ENCODE results near the gene THNSL1.
"Not testable (repeated sequence)": the region's sequence is repeated elsewhere in the genome, so short reads cannot be mapped to it uniquely, and the experiment has no call there.

THNSL1 gene, protein sequence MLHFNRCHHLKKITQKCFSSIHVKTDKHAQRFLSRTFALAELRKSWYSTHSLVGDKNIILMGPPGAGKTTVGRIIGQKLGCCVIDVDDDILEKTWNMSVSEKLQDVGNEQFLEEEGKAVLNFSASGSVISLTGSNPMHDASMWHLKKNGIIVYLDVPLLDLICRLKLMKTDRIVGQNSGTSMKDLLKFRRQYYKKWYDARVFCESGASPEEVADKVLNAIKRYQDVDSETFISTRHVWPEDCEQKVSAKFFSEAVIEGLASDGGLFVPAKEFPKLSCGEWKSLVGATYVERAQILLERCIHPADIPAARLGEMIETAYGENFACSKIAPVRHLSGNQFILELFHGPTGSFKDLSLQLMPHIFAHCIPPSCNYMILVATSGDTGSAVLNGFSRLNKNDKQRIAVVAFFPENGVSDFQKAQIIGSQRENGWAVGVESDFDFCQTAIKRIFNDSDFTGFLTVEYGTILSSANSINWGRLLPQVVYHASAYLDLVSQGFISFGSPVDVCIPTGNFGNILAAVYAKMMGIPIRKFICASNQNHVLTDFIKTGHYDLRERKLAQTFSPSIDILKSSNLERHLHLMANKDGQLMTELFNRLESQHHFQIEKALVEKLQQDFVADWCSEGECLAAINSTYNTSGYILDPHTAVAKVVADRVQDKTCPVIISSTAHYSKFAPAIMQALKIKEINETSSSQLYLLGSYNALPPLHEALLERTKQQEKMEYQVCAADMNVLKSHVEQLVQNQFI

DNA sequence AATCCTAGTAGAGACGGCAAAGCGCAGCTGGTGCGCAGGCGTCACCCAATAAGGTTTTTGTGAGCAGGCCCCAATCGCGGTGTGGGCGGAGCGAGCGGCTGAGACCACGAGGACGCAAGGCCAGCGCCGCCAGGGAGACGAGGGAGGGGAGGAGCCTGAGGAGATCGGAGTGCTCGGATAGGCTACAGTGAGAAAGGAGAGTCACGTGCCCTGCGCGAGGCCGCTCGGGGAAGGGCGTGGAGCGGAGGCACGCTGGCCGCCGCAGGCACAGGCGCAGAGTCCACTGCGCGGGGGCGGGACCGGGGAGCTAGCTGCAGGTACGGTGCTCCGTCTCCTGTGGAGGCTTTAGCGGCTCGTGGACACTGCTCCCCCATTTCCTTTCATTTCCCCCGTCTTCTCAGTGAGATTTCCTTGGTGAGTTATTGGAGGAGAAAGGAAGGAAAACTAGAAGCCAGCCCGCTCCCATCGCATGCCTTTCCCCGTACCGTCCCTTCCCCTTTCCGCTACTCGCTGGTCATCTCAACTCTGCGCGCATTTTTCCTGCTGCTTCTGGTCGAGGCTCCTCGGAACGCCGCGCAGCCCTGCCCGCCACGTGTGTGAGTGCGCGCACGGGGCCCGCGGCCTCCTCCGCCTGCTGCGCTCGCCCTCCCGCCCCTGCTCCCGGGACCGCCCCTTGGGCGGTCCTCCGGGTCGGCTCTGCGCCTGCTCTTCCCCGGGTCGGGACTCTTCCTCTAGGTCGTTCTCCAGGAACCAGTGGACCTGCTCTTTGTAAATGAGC, at the start of gene THNSL1:
Gene THNSL1, plus strand, starts transcription at position 237 of the 778 bp plus-strand sequence. CDS start 6,612 bp downstream, outside the sequence.
- peak; percentile 95 for DNase-seq

DNA sequence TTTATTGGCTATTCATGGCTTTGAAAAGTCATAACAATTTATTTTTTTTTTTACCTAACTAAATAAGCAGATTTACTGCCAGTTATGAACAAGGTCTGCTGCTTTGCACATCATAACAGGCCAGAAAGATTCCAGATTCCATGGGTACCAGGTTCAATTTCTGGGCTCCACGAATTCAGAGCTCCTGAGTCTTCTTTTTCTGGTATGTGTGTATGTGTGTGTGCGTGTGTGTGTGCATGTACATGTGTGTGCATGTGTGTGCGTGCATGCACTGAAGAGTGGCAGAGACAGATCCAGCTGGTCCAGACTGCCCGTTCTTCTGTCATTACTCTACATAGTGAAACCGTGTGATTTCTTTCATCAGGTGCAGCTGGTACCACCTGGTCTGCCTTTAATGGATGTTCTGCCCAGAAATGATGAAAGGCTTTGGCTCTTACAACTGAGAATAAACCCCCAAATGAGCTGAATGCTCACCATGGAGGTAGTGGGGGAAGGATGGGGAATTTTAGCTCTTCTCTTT, 49.4 kb upstream of the THNSL1 start:
- no peak for DNase-seq

DNA sequence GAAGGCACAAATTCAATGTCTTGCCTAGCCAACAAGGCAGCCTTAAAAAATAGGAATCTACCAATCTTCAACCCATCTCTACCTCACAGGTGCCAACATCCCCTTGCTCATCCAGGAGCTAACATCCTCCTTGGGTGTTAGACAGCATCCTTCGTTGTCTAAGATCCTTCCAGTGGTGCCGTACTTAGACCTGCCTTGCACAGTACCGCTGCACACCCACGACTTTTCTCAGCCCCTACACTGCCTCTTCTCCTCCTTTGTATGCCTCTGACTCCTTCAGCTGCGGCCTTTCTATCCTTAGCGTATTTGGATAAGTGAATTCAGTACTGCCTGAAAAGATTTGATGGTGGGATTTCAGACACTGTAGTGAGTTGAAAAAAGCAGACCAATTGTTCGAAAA, 48.1 kb upstream of the THNSL1 start:
- DNase-seq: no peak

- DNase-seq: not testable (repeated sequence)
These were observed 47.5 kb upstream of the THNSL1 start for GRCh38 chr10:24968951-24969350.

- no peak for DNase-seq
These were observed 46.6 kb upstream of the THNSL1 start for GRCh38 chr10:24969841-24970281.

DNA sequence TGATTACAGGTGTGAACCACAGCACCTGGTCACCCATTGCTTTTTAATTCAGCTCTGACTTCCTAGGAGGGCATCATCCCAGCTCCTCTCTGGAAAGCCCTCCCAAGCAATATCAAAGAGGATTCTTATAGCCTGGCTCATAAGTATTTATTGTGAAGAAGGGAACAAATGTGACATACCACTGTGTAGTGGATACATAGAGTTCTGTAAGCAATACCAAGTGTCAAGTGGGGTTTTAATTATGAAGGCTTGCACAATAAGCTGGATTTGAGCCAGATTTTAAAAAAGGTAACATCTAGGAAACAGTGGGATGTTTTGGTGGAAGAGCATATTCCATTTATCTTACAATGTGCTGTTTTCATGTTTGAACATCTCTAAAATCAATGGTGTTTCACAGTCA, 45.0 kb upstream of the THNSL1 start:
- DNase-seq: no peak

- no peak for DNase-seq
These were observed 43.2 kb upstream of the THNSL1 start for GRCh38 chr10:24973163-24973562.

DNA sequence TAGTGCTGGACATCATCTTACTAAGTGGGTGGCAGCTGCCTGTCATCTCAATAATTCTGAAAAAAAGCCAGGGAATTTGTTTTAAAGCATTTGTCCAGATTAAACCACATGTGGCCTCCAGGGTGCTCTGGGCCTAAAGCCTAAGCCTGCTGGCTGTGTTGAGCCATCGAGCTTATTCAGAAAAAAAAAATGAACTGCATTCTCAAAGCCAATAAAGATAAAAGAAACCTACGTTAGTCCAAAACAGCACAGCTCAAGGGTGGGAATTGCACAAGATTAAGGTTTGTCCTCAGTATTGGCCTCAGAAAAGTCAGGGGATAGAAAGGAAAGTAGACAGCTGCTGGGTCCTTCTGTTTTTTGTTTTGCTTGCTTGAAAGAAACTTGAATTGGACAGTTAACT, 41.4 kb upstream of the THNSL1 start:
- no peak for DNase-seq

DNA sequence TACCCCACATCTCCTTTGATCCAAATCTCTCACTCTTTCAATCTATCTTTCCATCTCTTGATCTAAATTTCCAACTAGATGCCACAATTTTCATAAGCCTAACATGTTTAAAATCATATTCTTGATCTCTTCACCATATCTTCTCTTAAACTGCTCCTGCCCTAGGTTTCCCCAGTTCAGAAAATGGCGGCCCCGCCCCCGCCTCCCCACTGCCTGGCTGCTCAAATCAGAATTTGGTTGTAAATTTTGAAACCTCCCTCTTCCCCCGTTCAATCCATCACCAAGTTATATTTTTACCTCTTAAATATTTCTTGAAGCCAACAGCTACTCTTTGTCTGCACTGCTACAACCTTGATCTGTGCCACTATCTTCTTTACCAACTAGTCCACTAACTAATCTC, 36.7 kb upstream of the THNSL1 start:
- no peak for DNase-seq

DNA sequence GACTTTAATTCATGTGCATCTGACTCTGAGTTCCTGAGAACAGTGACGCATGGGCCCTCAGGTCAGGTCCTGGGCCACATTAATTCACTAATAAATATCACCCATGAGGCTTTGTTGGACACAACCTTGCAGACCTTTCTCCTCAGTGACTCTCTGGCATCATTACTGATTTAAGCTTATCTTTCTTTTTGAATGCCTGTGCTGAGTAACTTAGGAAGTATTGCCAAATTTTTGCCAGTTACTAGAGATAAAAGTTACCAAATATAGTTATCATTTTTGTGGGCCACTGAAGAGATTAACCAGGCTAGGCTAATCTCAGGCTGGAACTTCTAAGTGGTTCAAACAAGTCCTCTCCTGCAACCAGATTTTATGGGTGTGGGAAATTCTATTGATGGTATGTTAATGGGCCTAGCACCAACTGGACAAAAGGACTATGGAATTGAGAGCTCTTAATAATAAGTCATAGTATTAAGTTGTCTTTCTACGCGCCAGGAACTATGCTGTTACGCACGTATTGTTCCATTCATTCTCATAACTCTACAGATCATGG, 35.2 kb upstream of the THNSL1 start:
- DNase-seq: no peak

DNA sequence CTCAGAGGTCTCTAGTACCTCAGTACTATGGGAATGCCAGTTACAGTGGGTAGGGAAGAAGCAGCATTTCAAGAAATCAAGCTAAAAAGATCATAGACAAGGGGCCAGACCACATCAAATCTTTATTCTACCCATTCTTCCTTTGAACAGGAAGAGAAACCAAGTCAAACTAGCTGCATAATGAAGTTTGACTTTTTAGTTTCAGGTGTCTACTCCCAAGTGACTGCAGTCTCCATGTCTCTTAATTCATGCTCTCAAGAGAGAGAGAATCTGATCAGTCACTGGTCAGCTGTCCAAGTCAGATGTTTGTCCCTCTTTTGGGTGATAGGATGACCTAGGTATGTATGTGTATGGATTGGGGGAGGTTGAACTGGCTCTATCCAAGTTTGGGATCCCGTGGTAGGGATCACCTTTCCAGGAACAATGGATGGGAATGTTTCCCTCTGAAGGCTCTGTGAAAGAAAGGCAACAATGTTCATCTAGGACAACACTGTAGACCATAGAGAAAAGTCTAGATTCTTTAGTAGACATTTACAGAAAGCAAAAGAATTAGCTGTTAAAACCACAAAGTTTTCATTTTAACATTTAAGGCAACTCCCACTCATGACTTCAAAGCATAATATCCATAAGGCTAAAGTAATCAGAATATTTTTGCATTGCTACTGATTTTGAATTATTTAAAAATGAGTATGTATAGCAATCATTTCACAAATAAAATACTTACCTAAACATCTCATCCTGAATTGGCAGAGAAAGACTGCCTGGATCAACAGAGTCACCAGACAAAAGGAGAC, 33.9 kb upstream of the THNSL1 start:
- no peak for DNase-seq

GRCh38 chr10:24983130-24983529, 33.3 kb upstream of the THNSL1 start:
- DNase-seq: no peak

DNA sequence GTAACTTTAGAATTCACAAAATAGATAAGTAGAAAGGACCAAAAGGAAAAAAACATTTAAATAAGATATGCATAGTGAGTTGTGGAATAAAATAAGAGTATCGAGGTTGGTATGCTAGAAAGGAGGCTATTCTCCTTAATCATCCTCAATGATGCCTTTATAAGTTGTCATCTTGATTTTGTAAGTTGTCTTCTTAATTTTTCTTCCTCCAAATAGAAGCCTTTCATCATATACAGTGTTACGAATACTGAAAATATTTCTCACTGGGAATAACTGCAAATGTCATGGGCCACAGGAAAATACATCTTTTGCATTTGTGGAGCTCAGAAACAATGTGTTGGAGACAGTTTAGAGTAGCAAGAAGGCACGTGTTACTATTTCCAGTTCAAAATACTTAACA, 32.5 kb upstream of the THNSL1 start:
- no peak for DNase-seq

- DNase-seq: no peak
These were observed 31.5 kb upstream of the THNSL1 start for GRCh38 chr10:24984906-24985305.

GRCh38 chr10:24988831-24989640, 27.4 kb upstream of the THNSL1 start:
- DNase-seq: no peak

GRCh38 chr10:24989867-24990266, 26.5 kb upstream of the THNSL1 start:
- DNase-seq: no peak

DNA sequence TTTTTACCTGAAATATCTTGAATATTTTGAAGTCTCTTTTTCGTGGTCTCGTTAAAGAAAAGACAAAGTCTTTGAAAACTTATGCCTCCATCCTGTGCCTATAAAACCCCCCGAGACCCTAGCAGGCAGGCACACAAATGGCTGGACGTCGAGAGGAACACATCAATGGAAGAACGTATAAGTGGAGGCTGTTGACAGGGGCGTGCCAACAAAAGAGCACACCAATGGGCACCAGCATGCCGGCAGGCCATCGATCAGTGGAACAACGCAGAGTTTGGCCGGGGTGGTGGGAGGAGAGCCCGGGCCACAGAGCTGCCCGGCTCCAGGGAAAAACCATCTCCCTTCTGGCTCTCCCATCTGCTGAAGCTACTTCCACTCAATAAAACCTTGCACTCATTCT, 25.1 kb upstream of the THNSL1 start:
- no peak for DNase-seq

DNA sequence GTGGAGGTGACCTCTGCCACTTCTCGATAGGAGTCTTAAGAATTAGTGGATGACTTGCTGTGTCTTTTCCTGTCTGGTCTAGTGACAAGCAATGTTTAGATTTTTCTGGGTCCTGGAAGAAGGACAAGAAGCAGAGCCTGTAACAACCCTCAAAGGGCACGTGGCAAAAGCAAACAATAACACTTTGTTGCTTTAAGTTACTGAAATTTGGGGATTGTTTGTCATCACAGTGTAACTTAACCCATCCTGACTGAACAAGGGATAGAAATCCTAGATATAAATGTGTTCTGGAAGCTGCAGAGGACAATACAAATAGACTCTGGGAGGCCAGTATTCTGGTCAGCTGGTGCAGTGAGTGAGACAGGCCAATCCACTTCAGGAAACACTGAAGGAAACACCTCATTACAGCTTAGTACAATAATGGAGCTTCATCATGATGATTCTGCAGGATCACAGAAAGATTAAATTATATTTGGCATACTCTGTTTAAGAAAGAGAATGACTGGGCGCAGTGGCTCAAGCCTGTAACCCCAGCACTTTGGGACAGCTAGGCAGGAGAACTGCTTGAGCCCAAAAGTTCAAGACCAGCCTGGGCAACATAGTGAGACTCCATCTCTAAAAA, 23.8 kb upstream of the THNSL1 start:
- DNase-seq: no peak

DNA sequence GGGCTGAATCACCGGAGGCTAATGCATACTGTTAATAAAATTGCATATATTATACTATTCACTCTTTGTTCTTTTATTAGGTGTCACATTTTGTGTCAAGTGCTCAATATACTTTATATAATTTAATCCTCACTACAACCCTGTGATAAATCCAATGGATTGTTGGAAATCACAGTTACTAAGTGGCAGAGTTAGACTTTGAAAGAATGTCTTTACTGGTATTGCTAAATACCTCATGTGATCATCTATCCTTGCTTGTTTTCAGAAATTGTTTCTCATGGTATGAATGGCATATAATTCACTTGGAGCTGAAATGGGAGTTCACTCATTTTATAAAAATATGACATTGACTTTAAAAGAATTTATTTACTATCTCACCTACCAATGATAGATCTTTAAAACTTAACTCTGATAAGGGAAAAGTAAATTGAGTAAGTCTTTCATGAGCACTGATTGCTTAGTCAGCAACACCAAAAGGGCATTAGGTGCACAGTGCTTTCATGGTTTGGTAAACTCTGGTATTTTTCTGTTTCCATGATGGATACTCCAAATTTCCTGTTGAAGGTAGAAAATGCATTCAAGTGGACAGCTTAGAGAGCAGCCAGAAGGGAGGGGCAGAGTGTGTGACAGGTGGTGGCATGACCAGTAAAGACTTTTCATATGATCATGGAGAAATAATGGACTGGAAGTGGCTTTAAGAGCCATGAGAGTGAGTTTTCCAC, 23.0 kb upstream of the THNSL1 start:
- DNase-seq: no peak

DNA sequence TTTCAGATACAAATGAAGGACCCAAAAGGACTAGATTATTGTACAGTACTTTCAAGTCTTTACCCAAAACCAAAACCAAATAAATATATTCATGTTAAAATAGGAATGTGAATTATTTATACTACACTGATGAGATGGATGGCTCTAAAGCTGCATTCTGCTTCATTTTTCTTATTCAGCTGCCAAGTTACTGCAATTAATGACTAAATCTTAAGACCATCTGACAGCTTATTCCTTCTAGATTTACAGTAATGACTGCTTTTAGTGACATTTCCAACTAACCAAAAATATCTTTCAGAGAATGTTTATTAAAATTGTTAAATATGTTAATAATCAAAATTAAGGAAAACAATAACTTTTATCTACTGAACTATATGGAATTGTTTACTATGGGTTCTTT, 21.3 kb upstream of the THNSL1 start:
- no peak for DNase-seq

Data from SHP77 treated with DMSO at 0.1 percent for 48 hours (cell line).